Measurements from ENCODE around the gene ANKS3. TPM values are rescaled to one million over a fixed set of nuclear protein-coding genes. Genes with fewer than 3 reads are reported as not detected.

Gene ANKS3
- polyA plus RNA-seq, 1 of the 3 experiments (the other 2 are of a cell fraction): 42.2 TPM

DNA sequence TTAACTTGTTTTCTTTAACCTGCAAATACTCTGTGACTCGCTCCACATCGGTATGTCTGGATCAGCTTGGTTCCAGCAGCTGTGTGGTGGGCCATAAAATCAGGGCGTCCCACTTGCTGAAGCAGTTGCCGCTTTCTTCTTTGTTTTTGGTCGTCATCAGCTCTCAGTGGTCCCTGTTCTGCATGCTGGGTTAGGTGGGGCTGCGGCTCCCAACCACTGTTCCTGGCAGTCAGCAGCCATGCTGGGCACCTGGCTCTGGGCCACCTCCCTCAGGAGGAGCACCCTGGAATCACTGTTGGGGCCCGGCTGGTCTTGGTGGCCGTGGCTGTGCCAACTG, 86.5 kb downstream of the ANKS3 start:
- Histone ChIP-seq H3K9me2 (no peaks in the 10 kb centered on the region), H2AFZ (ENCODE audit: low read depth) (no peak overlapping the region), H3K27ac (ENCODE audit: low read depth in 2 of 2, low read length in 1 of 2) (no peak overlapping the region), H4K20me1 (ENCODE audit: insufficient read depth) (peaks cover 59% of the 10 kb centered on the region), H3K79me2 (ENCODE audit: insufficient read depth) (peaks cover 69% of the 10 kb centered on the region), H3F3A (replicated peaks; ENCODE audit: insufficient read depth) (no peaks in the 10 kb centered on the region), H3K4me3 (ENCODE audit: low read depth in 2 of 2, low read length in 1 of 2) (no peak overlapping the region), H3K27me3 (ENCODE audit: insufficient read depth) (no peaks in the 10 kb centered on the region), H3K4me1 (ENCODE audit: control insufficient read depth in 1 of 2, insufficient read depth in 2 of 2, low read depth in 1 of 2, low read length in 1 of 2) (no peaks in the 10 kb centered on the region), H3K4me2 (no peak overlapping the region), H3K9ac (no peak overlapping the region), H3K9me3 (no peaks in the 10 kb centered on the region), H3K36me3 (replicated peaks in 1 of 2; ENCODE audit: control insufficient read depth in 1 of 2, insufficient read depth in 2 of 2, low read length in 1 of 2) (peaks cover 10 to 15% of the 10 kb centered on the region in 2 experiments)
- ChIA-PET CTCF (interaction anchor here (0.6 kb wide), 1 partner anchor 11 kb away, joined by 3 read pairs; no protein-coding TSS in a partner anchor), POLR2A (no interaction called here)
- no peak for DNase-seq
- 97% methylated on average over 8 of the region's 8 CpGs for WGBS (ENCODE audit: low lambda C conversion rate)
- TF ChIP-seq RFX5 (IDR thresholded peaks at IDR 0.05; ENCODE audit: low read length): no peak

DNA sequence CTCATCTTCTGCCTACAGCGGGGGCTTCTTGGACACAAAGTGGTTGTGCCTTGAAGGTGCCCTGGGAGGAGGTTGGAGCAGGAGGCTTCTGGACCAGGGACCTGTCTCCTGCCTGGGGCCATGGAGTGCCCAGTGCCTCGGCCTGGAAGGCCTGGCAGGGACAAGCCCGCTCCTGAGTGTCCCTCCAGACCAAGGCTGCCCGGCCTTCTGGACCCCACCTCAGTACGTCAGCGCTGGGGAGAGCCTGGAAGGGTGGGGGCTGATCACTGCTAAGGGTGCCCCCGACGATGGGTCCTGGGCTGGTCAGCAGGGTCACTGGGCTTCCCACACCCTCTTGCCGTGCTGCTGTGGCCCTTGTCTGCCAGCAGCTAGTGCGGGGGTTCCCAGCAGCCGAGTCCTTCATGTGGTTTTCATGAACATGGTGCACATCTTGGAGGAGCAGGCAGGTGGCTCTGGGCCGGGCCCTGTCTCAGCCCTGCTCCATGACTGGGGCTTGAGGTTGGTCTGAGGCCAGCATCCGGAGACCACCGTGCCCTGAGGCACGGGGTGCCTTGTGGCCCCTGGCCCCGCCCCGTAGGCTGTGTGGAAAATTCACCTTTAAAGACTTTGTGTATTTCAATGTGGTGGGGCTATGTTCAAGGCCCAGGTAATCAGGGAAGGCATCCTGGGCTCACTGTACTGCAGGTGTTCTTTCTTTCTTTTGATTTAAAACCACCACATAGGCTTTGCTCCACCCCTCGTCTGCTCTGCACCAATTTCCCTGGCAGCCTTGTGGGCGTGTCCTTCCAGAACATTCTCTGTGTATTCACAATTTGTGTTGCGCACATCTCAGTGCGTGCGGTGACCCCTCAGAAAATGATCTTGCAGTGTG, 87.1 kb downstream of the ANKS3 start:
- Histone ChIP-seq H3K9ac (no peak overlapping the region), H4K20me1 (ENCODE audit: insufficient read depth) (peaks cover 63% of the 10 kb centered on the region), H3K27ac (ENCODE audit: low read depth in 2 of 2, low read length in 1 of 2) (no peak overlapping the region), H3K36me3 (replicated peaks in 1 of 2; ENCODE audit: control insufficient read depth in 1 of 2, insufficient read depth in 2 of 2, low read length in 1 of 2) (peaks cover 9% of the 10 kb centered on the region in 2 experiments), H3K4me3 (ENCODE audit: low read depth in 2 of 2, low read length in 1 of 2) (no peak overlapping the region), H3K79me2 (ENCODE audit: insufficient read depth) (peaks cover 75% of the 10 kb centered on the region), H3F3A (replicated peaks; ENCODE audit: insufficient read depth) (no peaks in the 10 kb centered on the region), H3K4me1 (ENCODE audit: control insufficient read depth in 1 of 2, insufficient read depth in 2 of 2, low read depth in 1 of 2, low read length in 1 of 2) (no peaks in the 10 kb centered on the region), H3K27me3 (ENCODE audit: insufficient read depth) (no peaks in the 10 kb centered on the region), H2AFZ (ENCODE audit: low read depth) (no peak overlapping the region), H3K9me3 (no peaks in the 10 kb centered on the region), H3K9me2 (no peaks in the 10 kb centered on the region), H3K4me2 (no peak overlapping the region)
- CTCF ChIA-PET: interaction anchor here (0.6 kb wide), 1 partner anchor 10 kb away, joined by 3 read pairs; no protein-coding TSS in a partner anchor
- POLR2A ChIA-PET: no interaction called here
- DNase-seq: no peak
- WGBS (ENCODE audit: low lambda C conversion rate): 93% methylated on average over 7 of the region's 22 CpGs
- TF ChIP-seq, protein P1, sequence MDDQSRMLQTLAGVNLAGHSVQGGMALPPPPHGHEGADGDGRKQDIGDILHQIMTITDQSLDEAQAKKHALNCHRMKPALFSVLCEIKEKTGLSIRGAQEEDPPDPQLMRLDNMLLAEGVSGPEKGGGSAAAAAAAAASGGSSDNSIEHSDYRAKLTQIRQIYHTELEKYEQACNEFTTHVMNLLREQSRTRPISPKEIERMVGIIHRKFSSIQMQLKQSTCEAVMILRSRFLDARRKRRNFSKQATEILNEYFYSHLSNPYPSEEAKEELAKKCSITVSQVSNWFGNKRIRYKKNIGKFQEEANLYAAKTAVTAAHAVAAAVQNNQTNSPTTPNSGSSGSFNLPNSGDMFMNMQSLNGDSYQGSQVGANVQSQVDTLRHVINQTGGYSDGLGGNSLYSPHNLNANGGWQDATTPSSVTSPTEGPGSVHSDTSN (IDR thresholded peaks at IDR 0.05): no peak
- TF ChIP-seq EZH2phosphoT487 (IDR thresholded peaks at IDR 0.05; ENCODE audit: borderline replicate concordance, low read depth) (no peak), NRF1 (IDR thresholded peaks at IDR 0.05; ENCODE audit: low read depth, low read length) (no peak), NFIC (IDR thresholded peaks at IDR 0.05; ENCODE audit: borderline replicate concordance) (no peak), TEAD4 (IDR thresholded peaks at IDR 0.05; ENCODE audit: borderline replicate concordance, insufficient read depth) (no peak), GATA2 (CRISPR knock-in tag; IDR thresholded peaks at IDR 0.05) (no peak), EP300 (IDR thresholded peaks at IDR 0.05; ENCODE audit: borderline replicate concordance in 1 of 2, low read depth in 1 of 2, low read length in 1 of 2) (no peak), FOXJ3 (CRISPR knock-in tag; IDR thresholded peaks at IDR 0.05) (no peak), RFX5 (IDR thresholded peaks at IDR 0.05; ENCODE audit: low read length) (no peak), YY1 (IDR thresholded peaks at IDR 0.05; ENCODE audit: low read depth) (no peak), JUND (IDR thresholded peaks at IDR 0.05) (no peak), MEF2A (IDR thresholded peaks at IDR 0.05; ENCODE audit: borderline replicate concordance, low read depth) (no peak), MXI1 (IDR thresholded peaks at IDR 0.05; ENCODE audit: low read depth, low read length) (no peak), FOSL2 (IDR thresholded peaks at IDR 0.05; ENCODE audit: borderline replicate concordance, low read depth) (no peak), CHD2 (IDR thresholded peaks at IDR 0.05; ENCODE audit: low read length, partially characterized antibody) (no peak)
- TF ChIP-seq, protein P2, sequence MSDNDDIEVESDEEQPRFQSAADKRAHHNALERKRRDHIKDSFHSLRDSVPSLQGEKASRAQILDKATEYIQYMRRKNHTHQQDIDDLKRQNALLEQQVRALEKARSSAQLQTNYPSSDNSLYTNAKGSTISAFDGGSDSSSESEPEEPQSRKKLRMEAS (IDR thresholded peaks at IDR 0.05; ENCODE audit: low read depth): no peak
- TF ChIP-seq, protein P3, sequence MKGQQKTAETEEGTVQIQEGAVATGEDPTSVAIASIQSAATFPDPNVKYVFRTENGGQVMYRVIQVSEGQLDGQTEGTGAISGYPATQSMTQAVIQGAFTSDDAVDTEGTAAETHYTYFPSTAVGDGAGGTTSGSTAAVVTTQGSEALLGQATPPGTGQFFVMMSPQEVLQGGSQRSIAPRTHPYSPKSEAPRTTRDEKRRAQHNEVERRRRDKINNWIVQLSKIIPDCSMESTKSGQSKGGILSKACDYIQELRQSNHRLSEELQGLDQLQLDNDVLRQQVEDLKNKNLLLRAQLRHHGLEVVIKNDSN (IDR thresholded peaks at IDR 0.05; ENCODE audit: borderline replicate concordance, low read depth): no peak
- TF ChIP-seq, protein P4, sequence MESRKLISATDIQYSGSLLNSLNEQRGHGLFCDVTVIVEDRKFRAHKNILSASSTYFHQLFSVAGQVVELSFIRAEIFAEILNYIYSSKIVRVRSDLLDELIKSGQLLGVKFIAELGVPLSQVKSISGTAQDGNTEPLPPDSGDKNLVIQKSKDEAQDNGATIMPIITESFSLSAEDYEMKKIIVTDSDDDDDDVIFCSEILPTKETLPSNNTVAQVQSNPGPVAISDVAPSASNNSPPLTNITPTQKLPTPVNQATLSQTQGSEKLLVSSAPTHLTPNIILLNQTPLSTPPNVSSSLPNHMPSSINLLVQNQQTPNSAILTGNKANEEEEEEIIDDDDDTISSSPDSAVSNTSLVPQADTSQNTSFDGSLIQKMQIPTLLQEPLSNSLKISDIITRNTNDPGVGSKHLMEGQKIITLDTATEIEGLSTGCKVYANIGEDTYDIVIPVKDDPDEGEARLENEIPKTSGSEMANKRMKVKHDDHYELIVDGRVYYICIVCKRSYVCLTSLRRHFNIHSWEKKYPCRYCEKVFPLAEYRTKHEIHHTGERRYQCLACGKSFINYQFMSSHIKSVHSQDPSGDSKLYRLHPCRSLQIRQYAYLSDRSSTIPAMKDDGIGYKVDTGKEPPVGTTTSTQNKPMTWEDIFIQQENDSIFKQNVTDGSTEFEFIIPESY (IDR thresholded peaks at IDR 0.05; ENCODE audit: borderline replicate concordance, low read depth): no peak
- TF ChIP-seq, protein P5, sequence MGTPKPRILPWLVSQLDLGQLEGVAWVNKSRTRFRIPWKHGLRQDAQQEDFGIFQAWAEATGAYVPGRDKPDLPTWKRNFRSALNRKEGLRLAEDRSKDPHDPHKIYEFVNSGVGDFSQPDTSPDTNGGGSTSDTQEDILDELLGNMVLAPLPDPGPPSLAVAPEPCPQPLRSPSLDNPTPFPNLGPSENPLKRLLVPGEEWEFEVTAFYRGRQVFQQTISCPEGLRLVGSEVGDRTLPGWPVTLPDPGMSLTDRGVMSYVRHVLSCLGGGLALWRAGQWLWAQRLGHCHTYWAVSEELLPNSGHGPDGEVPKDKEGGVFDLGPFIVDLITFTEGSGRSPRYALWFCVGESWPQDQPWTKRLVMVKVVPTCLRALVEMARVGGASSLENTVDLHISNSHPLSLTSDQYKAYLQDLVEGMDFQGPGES (IDR thresholded peaks at IDR 0.05; ENCODE audit: low read depth, low read length): no peak
